HG02678 (cell line): ENCODE measurements around the gene PGAP1.

ENCODE experiments used
- ATAC-seq: cut with Tn5 transposase; IDR thresholded peaks from one replicate; pipeline ENCODE4 v1.9.1; 2021; ENCODE audit warnings: mild to moderate bottlenecking, moderate library complexity; ENCODE audit not compliant: unreplicated experiment

PGAP1 gene

DNA sequence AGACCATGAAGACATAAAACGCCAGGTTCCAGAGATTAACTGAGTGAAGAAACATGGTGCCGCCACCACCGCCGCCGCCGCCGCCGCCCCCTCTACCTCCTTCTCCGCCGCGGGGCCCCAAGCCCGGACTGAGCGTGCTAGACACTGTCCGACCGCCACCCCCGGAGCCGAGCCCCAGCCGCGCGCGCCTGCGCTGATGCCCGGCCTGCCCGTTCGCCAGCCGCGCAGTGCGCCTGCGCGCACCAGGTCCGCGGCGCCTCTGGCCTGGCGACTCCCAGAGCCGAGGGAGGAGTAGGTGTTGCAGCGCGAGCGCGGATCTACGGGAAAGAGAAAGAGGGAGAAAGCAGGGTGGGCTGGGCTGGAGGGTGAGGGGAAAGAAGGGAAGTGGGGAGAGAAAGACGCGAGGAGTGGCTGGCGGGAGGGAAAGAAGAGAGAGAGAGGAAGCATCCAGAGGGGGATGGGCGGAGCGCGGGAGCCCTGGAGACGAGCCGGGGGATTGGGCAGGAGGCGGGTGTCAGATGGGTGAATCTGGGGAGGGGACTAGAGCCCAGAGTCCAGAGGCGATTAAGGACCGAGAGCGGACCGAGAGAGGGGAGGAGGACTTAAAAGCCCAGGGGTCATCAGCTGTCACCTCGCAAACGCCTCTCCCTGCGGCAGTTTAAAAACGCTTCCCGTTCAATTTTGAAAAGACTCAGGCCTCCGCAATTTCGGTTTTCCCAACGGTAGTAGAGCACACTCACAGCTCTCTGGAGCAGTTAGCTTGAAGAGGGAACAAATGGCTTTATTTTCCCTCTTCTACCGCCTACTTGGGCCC is at the start of gene PGAP1:
TSS of gene PGAP1 (minus strand) at position 146 of the 814 bp plus-strand sequence. CDS start at position 55, 91 bp downstream.
- peak; percentile 82 for ATAC-seq

- ATAC-seq = no peak
Observed at GRCh38 chr2:196974970-196975369, 48.5 kb upstream of the PGAP1 start.

- ATAC-seq = no peak
Observed at GRCh38 chr2:196971574-196972279, 45.2 kb upstream of the PGAP1 start.

DNA sequence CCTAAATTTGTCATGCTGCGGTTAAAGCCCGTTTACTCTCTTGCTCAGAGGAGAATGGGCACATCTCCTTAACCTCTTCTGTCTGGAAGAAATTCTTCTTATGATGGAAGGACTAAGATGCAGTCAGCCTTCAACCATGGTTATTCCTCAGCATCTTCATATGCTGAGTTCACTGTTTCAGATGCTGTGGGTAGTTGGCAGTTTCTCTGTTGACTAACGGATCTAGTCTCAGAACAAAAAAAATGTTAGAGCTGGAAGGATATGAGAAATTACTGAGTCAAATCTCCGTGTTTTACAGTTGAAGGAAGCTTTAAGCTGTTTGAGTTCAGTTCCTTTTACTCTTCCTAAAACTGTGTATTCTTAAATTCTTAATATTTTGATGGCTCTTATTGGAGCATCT is 43.6 kb upstream of the PGAP1 start:
- ATAC-seq = no peak

DNA sequence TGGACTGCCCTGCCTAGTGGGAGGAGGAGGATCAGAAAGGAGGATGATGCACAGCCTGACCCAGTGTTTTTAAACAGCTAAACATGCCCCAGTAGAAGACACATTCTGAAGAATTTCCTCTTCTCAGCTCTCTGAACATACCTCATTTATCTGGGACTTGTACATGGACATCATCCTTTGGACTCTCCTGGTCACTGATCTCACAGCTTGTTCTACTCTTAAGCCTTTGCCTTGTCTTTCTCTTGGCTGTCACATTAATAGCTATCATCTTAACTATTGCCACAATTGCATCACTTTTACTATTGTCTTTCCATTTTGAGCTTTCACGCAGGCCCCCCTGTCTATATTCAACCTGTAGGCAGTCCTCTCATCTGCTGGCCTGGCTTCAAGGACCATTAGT is 42.0 kb upstream of the PGAP1 start:
- ATAC-seq = no peak

DNA sequence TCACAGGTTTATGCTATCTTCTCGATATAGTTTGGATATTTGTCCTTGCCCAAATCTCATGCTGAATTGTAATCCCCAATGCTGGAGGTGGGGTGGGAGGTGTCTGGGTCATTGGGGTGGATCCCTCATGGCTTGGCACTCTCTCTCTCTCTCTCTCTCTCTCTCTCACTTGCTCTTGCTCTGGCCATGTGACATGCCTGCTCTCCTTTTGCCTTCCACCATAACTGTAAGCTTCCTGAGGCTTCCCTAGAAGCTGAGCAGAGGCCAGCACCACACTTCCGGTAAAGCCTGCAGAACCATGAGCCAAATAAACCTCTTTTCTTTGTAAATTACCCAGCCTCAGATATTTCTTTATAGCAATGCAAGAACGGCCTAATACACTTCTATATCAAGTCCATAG is 41.3 kb upstream of the PGAP1 start:
- ATAC-seq = no peak

DNA sequence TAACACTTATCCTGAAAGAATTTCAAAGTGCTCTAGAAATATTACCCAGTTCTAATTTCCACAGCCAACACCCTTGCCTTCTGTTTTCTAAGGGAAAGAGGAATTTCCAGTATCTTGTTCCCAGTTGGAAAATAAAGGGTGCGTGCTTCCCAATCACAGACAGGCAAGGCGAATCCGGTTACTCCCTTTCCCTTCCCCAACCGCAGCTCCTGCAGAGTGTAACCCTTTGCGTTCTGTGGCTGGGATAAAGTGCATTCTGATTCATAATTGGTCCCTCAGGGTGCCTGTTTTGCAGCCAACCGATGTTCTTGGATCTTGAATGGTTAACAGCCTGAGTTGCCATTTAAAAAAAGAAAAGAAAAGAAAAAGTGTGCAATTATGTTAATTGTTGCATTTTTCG is 40.6 kb upstream of the PGAP1 start:
- no peak for ATAC-seq

DNA sequence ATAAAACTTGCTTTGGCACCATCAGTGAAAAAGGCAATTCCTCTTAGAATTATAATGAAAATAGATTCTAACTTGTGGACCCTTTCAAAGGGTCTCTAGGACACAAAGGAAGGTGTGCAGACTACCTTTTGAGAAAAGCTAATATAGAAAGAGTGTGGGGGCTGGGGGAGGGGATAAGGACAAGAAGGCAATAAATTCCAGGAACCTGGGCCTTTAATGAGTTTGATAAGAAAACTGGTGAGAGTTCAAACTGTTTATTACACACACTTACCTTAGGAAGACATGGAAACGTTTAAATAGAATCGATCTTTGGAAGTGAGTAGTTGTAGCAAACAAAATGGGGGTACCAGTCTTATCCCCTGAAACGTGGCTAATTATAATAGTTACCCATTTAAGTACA is 39.6 kb upstream of the PGAP1 start:
- no peak for ATAC-seq

DNA sequence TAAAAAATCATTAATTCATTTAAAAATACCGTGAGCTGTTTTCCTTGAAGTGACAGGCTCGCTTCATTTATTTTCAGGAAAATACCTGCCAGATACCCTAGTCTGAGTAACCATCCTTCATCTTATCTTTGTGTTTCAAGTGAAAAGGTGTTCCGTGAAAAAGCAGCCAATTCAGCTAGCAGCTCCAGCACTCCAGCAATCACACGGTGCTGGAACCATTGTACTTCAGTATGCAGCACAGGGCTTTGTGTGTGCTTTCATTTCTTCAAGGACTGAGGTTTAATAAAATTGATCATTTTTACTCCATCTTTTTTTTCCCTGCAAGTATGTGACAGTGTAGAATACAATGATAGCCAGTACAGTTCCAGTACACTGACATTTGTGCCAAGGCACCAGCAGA is 39.1 kb upstream of the PGAP1 start:
- no peak for ATAC-seq

DNA sequence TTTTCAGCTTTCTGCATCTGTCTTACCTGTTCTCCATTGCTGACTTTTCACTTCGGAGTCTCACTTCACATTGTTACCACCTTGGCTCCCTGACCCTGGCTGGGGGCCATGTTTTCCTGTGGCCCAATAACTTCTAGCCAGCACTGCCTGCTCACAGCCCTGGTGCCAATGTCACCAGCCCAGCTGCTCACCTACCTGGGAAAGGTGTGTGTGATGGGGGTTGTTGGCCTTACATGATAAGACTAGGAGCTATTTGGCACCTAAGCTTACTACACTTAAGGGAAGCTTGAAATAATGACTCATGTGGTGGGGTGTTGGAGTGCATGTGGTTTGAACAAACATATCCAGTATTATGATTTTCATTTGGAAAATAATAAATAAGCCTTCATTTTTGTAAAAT is 37.5 kb upstream of the PGAP1 start:
- no peak for ATAC-seq

- no peak for ATAC-seq
Observed at GRCh38 chr2:196963043-196963442, 36.5 kb upstream of the PGAP1 start.

DNA sequence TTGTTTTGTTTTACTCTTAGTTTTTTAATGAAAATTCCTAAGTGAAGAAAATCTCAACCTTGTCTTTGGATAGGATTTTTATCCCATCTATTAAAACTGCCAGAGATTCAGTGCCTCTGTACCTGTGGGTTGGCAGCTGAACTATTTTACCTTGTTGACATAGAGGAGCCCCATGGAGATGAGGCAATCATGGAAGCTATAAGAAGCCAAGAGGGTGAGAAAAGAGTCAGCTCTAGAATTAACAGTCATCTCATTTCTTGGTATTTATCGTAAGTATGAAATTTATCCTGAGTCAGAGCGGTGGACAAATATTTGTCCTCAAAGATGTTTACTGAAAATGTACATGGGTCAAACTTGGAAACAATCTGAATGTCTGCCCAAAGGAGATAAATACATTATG is 35.8 kb upstream of the PGAP1 start:
- ATAC-seq = no peak

- ATAC-seq = peak; percentile 94
Observed at GRCh38 chr2:196961889-196962288, 35.4 kb upstream of the PGAP1 start.

GRCh38 chr2:196959734-196960338 is 33.3 kb upstream of the PGAP1 start:
- no peak for ATAC-seq

DNA sequence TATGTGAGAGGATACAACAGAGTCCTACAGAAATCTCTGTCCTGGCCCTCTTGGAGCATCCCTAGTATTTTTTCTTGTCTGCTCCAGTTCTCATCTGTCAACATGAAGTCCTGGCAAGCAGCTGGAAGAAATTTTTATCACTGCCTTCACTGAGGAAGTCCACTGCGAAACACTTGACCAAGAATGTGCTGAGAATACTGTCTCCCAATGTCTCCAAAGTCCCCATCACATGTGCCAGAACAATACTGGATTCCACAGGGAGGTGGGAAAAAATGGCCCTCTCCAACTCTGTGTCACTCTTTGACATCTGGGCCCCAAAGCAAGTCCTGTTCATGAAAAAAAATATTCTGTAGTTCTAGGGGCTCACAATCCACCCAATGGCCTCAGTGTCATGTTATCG is 32.8 kb upstream of the PGAP1 start:
- ATAC-seq = no peak

- ATAC-seq = no peak
Observed at GRCh38 chr2:196957881-196958525, 31.5 kb upstream of the PGAP1 start.

GRCh38 chr2:196957442-196957841 is 30.9 kb upstream of the PGAP1 start:
- no peak for ATAC-seq

DNA sequence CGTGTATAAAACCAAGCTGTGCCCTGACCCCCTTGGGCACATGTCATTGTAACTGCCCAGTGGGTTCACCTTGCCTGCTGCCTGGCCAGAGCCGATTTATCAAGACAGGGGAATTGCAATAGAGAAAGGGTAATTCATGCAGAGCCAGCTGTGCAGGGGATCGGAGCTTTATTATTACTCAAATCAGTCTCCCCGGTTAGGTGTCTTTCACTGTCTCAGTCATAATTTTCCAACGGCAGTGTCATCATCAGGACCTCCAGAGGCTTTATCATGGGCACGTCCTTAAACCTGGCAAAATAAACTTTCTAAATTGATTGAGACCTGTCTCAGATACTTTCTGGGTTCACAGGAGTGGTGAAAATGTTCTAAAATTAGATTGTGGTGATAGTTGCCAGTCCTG is 29.6 kb upstream of the PGAP1 start:
- no peak for ATAC-seq

- ATAC-seq = no peak
Observed at GRCh38 chr2:196955036-196955435, 28.5 kb upstream of the PGAP1 start.

DNA sequence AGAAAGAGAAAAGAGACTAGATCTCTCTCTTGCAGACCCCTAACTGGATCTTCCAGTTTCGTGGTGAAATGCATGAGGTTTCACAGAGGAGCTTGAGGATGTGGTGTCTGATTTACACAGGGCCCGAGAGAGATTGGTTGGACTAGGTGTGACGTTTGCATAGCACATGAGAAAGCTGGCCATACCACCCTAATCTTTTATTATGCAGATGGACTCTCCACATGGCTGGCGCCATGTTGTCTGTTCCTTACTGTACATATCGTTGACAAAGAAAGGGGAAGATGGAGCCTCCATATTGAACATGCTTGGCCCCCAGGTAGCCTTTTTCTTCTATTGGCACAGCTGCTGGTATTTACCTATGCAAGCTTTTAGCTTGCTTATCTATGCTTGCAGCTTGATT is 27.5 kb upstream of the PGAP1 start:
- no peak for ATAC-seq

- no peak for ATAC-seq
Observed at GRCh38 chr2:196952936-196953335, 26.4 kb upstream of the PGAP1 start.

- ATAC-seq = no peak
Observed at GRCh38 chr2:196951973-196952372, 25.5 kb upstream of the PGAP1 start.
